Putamen (tissue), 1 donor: ENCODE measurements around the gene YIPF1.
"Not testable (repeated sequence)": the region's sequence is repeated elsewhere in the genome, so short reads cannot be mapped to it uniquely, and the experiment has no call there.

Experiments used
- DNase-seq: peaks from one replicate; pipeline ENCODE4 v3.0.0-alpha.2; 2016; ENCODE audit warnings: low spot score

Gene YIPF1

DNA sequence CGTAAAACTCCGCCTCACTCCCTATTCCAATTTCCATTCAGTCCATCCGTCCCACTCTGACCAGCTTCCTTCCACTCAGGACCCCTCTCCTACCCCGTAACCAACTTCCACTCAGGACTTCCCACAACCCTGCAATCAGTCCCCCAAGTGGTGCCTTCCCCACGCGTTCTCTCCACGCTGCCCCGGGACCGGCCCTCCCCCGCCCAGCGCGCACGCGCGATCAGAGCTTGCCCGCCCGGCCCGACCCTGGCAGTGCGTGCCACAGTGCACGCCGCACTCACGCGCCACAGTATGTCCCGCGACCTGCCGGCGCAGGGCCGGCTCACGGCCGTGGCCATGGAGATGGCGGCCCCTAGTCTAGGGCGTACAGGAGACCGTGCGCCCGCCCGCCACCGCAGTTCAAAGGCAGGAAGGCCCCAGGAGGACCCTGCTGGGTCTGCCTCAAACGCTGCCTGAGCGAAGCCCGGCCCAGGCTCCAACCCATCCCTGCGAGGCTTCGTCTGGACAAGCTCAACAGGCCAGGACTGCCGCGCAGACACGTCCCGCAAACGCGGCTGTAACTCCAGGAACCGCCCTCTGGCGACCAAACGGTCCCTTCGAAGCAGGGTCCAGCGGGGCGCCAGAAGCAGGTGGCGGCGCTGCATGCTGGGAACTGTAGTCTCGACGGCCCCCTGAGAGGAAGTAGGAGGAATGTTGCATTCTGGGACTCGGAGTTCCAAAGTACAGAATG, 51.5 kb downstream of the YIPF1 start, which contains the start of gene NDC1:
TSS of gene NDC1 (minus strand) at position 373 of the 730 bp plus-strand sequence. CDS start at position 338, 35 bp downstream.
- peak; percentile 98 for DNase-seq

DNA sequence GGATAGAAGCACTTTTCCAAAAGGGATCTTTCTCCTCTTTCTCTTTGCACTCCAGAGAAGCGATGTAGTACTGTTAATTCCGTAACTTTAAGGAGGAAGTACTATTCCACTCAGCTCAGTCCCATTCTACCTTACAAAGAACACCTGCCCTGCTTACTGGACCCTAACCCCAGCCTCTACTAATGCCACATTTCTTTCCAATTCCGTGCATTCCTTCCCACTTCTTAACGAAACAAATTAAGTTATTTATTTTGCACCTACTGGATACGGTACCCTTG, 52.0 kb downstream of the YIPF1 start:
- DNase-seq: no peak

DNA sequence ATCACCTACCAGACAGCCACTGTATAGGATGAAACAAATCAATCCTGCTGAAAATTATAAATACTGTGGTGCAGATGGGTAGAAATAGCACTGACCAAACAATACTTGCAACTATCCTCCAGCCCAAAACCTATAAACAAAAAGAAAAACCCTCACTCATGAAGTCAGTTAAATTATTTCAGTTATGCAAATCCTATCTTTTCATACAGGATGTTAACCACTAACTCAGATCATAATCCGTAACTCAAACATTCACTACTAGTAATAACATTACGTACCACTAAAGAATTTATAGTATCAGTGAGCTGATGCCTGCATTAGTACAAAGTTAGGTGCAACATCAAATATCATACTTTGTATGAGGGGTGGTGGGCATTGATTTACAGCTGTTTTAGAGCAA, 54.1 kb downstream of the YIPF1 start:
- no peak for DNase-seq

DNA sequence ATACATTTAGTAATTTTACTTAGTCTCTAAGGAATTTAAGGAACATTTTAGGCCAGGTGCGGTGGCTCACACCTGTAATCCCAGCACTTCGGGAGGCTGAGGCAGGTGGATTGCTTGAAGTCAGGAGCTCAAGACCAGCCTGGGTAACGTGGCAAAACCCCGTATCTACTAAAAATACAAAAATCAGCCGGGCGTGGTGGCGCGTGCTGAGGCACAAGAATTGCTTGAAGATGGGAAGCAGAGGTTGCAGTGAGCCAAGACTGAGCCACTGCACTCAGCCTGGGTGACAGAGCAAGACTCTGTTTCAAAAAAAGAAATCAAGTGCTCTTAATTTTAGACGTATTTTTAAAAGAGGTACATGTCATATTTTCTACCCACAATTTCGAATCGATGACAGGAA, 54.8 kb downstream of the YIPF1 start:
- DNase-seq: no peak

DNA sequence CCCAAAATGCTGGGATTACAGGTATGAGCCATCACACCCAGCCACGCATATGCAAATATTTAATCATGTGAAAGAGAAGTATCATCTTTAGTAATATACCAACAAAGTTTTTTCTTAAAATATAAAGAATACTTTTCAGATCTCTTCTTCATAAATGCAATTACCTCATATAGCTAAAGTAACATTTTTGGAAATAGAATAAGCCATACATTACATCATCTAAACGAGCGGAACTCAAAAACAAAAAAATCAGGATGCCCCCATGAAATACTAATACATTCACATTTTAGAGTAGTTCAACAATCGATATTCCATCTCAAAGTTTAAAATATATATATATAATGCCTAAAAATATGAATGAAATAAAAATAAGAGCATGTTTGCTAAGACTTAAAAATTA, 56.2 kb downstream of the YIPF1 start:
- DNase-seq: no peak

DNA sequence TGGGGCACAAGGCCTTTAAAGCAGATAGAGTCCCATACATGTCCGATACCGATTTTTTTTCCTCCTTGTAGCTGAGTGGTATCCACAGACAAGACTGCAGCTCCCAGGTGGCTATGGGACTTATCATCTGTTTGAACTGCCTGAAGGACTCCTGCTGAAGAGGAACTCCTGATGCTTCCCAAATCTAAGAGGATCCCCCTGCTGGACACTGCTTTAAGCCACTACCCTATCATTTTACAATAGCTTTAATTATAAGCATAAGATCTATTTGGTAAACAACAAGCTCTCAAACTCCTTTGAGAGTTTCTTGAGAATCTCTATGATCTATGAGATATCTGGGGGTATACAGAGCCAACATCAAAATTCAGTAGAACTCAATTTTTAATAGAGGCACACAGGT, 63.2 kb downstream of the YIPF1 start:
- no peak for DNase-seq

DNA sequence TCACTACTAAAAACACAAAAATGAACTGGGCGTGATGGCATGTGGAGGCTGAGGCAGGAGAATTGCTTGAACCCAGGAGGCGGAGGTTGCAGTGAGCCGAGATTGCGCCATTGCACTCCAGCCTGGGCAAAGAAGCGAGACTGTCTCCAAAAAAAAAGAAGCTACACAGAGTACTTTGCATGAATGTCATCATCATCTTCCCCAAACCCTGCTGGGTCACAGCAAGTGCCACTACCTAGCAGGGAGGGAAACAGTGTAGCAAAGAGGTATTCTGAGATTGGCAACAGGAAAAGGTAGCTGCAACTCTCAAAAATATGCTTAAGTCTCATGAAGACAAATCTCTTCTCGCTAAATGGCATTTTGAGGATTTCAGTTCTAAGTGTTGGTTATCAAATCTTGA, 64.3 kb downstream of the YIPF1 start:
- no peak for DNase-seq

DNA sequence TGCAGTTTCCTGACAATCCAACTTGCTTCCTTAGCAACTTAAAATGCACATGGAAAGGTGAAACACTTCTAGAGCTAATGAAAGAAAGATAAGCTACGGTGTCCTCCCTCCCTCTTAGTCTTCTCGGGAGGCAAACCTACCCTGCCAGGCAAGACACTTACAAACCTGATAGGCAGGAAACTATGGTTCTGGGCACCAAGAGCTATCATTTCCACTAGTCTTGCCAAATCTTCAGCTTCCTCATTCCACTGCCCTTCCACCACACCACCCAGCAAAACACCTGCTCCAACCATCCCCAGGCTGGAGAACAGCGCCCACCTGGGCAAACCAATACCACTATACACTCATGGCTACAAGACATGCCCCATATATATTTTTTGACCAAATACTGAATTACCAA, 66.7 kb downstream of the YIPF1 start:
- DNase-seq: no peak

DNA sequence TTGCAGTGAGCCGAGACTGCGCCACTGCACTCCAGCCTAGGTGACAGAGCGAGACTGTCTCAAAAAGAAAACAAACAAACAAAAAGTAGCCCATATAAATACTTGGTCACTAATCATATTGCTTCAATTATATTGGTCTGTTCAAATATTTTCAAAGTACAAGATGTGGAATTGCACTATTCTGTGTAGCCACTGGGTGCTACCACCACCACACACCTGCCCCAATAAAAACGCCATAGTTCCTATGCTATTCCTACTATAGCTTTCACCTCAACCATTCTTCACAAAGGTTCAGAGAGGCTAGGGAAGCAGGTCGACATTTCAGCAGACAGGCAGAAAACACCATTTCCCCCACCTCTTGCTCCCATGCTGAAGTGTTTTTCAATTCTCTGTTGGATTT, 68.2 kb downstream of the YIPF1 start:
- no peak for DNase-seq

DNA sequence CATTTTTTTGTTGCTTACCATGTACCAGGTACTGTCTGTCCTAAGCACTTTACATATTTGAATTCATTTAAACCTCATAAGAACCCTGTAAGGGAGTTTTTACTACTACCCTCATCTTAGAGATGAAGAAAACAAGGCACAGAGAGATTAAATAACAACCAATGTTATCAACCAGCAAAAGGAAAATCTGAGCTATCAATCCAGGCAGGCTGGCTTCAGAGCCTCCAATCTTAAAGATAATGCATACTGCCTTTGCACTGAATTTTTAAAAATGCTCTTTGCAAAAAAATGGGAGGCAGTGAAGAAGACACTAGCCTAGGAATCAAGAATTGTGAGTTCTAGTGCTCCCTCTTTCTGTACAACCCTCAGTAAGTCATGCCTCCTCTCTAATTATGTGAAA, 70.2 kb downstream of the YIPF1 start:
- DNase-seq: no peak

DNA sequence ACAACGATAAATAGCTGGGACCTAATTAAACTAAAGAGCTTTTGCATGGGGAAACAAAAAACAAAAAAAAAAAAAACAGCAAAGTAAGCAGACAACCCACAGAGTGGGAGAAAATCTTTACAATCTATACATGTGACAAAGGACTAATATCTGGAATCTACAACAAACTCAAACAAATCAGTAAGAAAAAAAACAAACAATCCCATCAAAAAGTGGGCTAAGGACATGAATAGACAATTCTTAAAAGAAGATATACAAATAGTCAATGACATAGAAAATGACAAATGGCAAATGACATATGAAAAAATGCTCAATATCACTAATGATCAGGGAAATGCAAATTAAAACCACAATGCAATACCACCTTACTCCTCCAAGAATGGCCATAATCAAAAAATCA, 73.0 kb downstream of the YIPF1 start:
- not testable (repeated sequence) for DNase-seq

DNA sequence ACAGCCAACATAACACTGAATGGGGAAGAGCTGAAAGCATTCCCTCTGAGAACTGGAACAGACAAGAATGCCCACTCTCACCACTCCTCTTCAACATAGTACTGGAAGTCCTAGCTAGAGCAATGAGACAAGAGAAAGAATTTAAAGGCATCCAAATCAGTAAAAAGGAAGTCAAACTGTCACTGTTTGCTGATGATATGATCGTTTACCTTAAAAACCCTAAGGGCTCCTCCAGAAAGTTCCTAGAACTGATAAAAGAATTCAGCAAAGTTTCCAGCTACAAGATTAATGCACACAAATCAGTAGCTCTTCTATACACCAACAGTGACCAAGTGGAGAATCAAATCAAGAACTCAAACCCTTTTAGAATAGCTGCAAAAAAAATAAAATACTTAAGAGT, 74.1 kb downstream of the YIPF1 start:
- not testable (repeated sequence) for DNase-seq

DNA sequence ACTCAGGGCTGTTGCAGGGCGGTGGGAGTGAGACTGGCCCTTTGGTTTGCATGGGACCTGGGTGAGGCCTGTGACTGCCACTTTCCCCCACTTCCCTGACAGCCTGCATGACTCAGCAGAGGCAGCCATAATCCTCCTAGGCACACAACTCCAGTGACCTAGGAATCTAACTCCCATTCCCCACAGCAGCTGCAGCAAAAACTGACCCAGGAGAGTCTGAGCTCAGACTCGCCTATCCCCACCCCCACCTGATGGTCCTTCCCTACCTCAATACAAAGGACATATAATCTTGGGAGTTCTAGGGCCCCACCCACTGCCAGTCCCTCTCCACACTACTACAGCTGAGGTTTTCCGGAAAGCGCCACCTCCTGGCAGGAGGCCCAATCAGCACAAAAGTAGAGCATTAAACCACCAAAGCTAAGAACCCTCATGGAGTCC, 78.2 kb downstream of the YIPF1 start:
- DNase-seq: no peak

DNA sequence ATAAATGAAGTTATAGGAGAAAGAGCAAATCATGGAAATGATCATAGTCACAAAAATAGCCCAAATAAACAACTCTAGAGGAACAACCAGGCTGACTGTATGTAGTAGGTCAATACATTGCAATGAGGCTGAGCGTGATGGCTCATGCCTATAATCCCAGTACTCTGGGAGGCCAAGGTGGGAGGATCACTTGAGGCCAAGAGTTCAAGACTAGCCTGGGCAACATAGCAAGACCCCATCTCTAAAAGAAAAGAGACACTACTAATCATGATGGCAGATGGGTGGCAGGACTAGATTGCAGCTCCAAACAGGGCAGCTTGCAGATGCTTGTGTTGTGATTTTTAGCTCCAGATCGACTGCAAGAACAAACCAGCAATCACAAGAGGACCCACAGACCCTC, 79.1 kb downstream of the YIPF1 start:
- DNase-seq: no peak

DNA sequence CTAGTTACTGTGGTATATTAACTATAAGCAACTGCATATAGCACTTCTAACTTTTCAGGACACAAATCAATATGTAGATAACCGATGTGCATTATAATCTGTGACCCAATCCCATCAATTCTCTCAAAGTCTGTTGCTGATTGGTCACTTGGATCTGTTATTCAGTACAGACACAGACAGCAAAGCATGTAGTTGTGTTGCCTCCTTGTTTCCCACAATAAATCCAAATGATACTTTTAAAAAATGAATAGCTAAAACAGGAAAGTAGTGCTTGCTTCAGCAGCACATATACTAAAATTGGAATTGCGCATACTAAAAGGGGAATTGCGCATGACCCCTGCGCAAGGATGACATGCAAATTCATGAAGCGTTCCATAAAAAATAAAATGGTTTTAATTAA, 79.6 kb downstream of the YIPF1 start:
- no peak for DNase-seq

DNA sequence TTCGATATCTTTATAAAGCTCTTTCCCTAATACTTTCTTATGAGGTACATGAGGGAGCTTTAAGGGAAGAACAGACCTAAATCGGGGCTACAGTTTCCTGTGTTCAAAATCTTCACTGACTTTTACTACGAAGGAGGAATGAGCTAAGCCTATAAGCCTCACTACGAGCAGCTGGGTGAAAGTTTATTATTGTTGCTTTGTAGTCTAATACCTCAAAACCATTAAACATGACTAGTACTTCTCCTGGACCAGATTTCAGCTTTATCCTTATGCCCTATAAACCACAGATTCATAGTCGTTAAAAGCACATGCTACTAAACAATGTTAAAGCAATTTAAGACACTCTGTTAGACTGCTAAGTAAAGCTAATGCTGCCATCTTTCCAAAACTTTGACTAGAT, 81.7 kb downstream of the YIPF1 start:
- DNase-seq: no peak

DNA sequence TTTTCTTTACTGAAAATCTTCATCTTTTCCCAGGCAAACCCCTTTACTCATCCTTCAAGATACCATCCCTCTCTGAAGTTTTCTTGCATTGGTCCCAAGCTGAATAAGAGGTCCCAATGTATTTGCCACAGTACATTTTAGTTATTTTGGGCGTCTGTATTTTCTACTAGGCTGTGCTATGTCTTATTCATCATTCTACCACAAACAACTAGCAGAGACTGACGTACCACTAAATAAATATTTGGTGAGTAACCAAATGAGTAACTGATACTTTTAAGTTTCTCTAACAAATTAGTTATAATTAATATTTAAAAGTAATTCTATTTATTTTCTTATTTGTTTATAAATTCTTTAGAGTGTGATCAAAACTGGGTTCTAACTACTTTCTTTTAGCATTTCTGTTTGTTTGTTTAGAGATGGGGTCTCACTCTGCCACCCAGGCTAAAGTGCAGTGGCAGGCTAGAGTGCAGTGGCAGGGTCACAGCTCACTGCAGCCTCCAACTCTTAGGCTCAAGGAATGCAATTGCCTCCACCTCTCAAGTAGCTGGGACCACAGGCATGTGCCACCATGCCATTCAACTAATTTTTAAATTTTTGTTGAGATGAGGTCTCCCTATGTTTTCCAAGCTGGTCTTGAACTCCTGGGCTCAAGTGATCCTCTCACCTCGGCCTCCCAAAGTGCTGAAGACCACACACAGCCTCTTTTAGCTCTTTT, 84.6 kb downstream of the YIPF1 start:
- DNase-seq: no peak

DNA sequence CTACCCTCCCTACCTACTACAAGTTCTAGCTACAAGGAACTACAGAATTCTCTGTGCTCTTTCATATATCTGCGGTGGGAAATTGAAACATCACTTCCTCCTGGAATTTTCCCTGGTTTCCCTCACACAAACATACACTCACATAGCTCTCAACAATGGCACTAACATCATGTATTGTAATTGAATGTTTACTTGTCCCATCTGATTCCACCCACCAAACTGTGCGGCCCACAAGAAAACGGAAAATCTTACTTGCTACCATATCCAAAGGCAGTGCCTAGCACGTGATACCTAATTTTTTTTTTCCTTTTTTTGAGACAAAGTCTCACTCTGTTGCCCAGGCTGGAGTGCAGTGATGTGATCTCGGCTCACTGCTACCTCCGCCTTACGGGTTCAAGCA, 85.4 kb downstream of the YIPF1 start:
- no peak for DNase-seq
